Activated CD4-positive, CD25-positive, alpha-beta regulatory T cell treated with anti-CD3 and anti-CD28 coated beads, Interleukin-2, amount 50 U/mL, for 24 hours (primary cell): ENCODE measurements around the gene GPRC5C.

Experiments used
- ATAC-seq, 2 donors: fragments of 150-1000 bp; cut with Tn5 transposase; one replicate each; pipeline ENCODE4 v1.10.0; 2021; ENCODE audit warnings: mild to moderate bottlenecking in 1 of 2, moderate library complexity in 1 of 2

Gene GPRC5C

GRCh38 chr17:74408262-74408661 is 23.6 kb upstream of the GPRC5C start:
- ATAC-seq: no peak

- no peak for ATAC-seq
These were observed 23.1 kb upstream of the GPRC5C start for GRCh38 chr17:74408815-74409214.

GRCh38 chr17:74410001-74410443 is 21.9 kb upstream of the GPRC5C start:
- ATAC-seq: no peak

DNA sequence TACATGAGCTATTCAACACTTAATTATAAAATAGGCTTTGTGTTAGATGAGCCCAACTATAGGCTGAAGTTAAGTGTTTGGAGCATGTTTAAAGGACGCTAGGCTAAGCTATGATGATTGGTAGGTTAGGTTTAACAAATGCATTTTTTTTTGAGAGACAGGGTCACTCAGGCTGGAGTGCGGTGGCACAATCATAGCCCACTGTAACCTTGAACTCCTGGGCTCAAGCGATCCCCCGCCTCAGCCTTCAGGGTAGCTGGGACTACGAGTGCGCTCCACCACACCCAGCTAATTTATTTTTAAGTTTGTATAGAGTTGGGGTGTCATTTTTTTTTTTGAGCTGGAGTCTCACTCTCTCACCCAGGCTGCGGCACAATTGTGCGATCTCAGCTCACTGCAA is 19.3 kb upstream of the GPRC5C start:
- no peak for ATAC-seq

DNA sequence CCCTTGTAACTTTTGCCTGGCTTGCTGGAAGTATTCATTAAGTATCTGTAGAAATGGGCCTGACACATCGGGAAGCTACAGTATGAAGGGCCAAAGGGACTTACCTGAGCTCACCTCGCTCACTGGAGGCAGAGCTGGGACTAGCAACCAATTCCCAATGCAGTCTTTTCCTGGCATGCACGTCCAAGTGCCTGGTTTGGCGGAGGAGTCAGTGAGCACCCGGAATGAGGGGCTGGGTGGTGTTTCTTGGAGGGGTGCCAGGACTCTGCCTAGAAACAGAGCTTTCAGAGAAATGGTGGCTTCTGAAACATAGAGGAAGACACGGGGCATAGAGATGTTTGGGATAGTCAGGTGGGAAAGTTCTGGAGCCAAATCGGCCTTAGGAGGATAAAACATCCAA is 18.4 kb upstream of the GPRC5C start:
- ATAC-seq: no peak

- no peak for ATAC-seq
These were observed 17.4 kb upstream of the GPRC5C start for GRCh38 chr17:74414510-74414909.

- ATAC-seq: no peak
These were observed 16.1 kb upstream of the GPRC5C start for GRCh38 chr17:74415608-74416396.

GRCh38 chr17:74417178-74418045 is 14.5 kb upstream of the GPRC5C start:
- peak; percentile 60 to 76 for ATAC-seq

DNA sequence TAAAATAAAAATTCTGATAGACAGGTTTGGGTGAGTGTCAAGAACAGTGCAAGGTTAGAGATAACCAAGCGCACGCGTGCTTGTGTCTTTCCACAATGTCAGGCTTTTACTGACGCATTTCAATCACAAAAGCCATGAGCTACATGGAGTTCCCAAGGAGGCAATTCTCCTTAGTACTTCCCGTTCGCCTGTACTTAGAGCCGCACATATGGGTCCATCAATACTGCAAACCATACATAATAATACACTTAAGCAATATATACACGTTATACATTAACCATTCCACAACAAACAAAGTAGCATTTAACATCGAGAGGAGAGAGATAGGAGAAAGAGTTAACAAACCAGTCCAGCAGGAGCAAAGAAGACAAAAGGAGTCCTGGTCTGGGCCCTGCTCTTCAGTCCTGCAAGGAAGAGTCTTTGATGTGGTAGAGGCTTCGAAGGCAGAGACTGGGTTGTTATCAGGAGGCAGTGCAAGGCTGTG is 11.9 kb upstream of the GPRC5C start:
- no peak for ATAC-seq

DNA sequence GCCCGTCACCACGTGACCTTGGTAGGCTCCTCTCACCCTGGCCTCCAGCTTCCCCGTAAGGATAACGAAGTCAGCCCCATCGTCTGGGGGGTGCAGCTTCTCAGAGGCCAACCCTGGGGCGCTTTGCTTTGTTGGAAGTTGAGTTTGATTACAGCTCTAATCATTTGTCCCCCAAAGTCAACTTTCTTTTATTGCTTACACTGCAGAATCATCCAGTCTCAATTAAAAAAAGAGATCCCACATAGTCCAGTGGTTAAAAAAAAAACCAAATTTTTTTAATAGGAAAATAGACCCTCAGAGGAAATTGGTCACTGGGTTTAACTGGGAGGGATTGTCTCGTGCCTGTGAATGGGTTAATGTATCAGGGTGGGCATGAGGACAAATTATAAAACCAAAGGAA is 7.8 kb upstream of the GPRC5C start:
- ATAC-seq: no peak

GRCh38 chr17:74424657-74425056 is 7.2 kb upstream of the GPRC5C start:
- ATAC-seq: no peak

DNA sequence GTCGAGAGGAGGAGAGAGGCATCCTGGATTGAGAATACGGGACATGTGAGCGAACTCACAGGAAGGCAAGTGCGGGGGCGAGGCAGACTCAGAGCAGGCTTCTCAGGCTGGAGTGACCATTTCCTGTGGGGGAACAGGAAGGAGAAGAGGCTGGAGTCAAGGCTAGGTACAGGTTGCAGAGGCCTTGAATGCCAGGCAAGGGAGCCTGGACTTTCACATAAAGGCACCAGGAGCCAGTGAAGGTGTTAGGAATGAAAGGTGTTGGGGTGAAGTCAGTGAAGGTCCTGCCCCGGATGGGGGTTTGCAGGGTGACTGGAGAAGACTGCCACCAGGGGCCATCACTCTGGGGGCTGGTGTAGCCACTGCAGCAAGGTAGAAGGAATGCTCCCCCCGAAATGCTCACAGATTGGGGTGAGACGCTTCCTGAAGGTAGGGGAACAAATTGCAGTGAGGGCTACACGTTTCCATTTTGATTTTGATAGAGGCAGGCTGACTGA is 5.3 kb upstream of the GPRC5C start:
- ATAC-seq: no peak

GRCh38 chr17:74427048-74427762 is 4.7 kb upstream of the GPRC5C start:
- no peak for ATAC-seq

- no peak for ATAC-seq
These were observed 4.1 kb upstream of the GPRC5C start for GRCh38 chr17:74427763-74428153.

DNA sequence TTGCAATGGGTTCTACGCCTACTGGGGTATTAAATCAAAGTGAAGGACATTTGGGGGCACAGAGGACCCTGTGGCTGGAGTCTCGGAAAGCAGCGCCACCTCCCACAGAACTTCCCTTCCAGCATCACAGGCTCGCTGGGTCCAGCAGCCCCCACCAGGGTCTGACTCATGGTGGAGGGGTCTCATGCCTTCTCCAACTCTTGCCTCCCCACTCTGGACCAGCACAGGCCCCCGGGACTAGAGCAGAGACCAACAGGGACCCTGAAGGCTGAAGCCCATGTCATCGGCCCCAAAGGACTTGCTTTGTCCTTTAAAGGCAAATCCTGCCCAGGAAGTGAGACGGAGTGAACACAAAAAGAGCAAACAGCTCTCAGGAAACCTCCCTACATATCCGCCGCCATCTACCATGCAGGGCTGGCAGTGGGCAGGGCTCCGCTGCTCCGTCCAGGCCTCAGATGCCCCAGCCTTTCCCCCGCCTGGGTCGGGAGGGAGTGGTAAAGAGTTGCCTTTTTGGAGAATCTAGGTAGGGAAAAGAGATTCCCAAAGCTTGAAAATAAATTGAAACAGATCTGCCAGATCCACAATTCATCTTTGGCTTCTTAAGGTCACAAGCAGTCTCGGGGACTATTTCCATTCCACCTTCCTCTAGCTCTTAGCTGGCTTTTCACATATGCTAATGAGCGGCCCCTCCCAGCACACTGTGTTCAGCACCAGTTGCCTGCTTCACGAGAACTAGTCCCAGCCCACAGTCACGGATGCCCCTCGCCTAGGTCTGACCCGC is 2.1 kb upstream of the GPRC5C start:
- ATAC-seq: no peak

- ATAC-seq: no peak
These were observed 1.5 kb upstream of the GPRC5C start for GRCh38 chr17:74430385-74430705.

GRCh38 chr17:74430706-74431567 is 951 bp upstream of the GPRC5C start:
- ATAC-seq: peak; percentile 33 to 39

- ATAC-seq: no peak
These were observed 469 bp downstream of the GPRC5C start for GRCh38 chr17:74432424-74432690.

GRCh38 chr17:74432766-74433391 is 991 bp downstream of the GPRC5C start:
- ATAC-seq: no peak

GRCh38 chr17:74433421-74434121 is 1.7 kb downstream of the GPRC5C start:
- no peak for ATAC-seq
